ENCODE results near the gene PCDHGA8. TPM values are rescaled to one million over a fixed set of nuclear protein-coding genes. Genes with fewer than 3 reads are reported as not detected.

PCDHGA8 gene
- total RNA-seq, 1 experiment from 2014 or later: not detected

DNA sequence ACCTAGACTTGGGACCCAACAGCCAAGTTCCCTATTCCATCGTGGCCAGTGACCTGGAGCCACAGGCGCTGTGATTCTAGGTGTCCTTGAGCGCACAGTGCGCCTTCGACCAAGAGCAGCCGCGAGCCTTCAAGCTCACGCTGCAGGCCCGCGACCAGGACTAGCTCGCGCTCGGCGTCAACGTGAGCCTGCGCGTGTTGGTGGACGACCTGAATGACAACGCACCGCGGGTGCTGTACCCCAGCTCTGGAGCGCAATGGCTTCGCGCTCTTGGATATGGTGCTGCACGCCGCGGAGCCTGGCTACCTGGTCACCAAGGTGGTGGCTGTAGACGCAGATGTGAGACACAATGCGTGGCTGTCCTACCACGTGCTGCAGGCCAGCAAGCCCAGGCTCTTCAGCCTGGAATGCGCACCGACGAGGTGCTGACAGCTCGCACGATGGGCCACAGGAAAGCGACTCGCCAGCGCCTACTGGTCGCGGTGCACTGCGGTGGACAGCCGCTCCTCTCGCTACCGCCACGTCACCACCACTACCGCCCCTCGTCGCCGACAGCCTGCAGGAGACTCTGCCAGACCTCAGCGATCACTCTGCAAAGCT, 49.2 kb downstream of the PCDHGA8 start:
- RAD21 ChIA-PET (ENCODE audit: low non-redundant PET in 1 of 2, low total read pairs in 2 of 2, uncharacterized antibody in 2 of 2, unreplicated experiment in 2 of 2): no interaction called here
- no peak overlapping the region for H3K4me2 ChIP-seq (ENCODE audit: low read length)
- POLR2A ChIA-PET: no interaction called here
- CTCF ChIA-PET: no interaction called here
- H2AFZ ChIP-seq (ENCODE audit: low read depth, low read length, poor library complexity, severe bottlenecking): no peak overlapping the region
- H3K27ac ChIP-seq (ENCODE audit: low read depth, low read length): no peak overlapping the region
- no peaks in the 10 kb centered on the region for H3K9me3 ChIP-seq (ENCODE audit: control insufficient read depth in 1 of 2, insufficient read depth in 1 of 2, low read depth in 1 of 2, low read length in 2 of 2)
- TF ChIP-seq FOSL1 (IDR thresholded peaks at IDR 0.05; ENCODE audit: low read depth): no peak
- TF ChIP-seq, protein P1, sequence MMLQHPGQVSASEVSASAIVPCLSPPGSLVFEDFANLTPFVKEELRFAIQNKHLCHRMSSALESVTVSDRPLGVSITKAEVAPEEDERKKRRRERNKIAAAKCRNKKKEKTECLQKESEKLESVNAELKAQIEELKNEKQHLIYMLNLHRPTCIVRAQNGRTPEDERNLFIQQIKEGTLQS (IDR thresholded peaks at IDR 0.05): no peak
- no peak for TF ChIP-seq ZNF274 (IDR thresholded peaks at IDR 0.05; ENCODE audit: low read depth, low read length)
- TF ChIP-seq, protein P2, sequence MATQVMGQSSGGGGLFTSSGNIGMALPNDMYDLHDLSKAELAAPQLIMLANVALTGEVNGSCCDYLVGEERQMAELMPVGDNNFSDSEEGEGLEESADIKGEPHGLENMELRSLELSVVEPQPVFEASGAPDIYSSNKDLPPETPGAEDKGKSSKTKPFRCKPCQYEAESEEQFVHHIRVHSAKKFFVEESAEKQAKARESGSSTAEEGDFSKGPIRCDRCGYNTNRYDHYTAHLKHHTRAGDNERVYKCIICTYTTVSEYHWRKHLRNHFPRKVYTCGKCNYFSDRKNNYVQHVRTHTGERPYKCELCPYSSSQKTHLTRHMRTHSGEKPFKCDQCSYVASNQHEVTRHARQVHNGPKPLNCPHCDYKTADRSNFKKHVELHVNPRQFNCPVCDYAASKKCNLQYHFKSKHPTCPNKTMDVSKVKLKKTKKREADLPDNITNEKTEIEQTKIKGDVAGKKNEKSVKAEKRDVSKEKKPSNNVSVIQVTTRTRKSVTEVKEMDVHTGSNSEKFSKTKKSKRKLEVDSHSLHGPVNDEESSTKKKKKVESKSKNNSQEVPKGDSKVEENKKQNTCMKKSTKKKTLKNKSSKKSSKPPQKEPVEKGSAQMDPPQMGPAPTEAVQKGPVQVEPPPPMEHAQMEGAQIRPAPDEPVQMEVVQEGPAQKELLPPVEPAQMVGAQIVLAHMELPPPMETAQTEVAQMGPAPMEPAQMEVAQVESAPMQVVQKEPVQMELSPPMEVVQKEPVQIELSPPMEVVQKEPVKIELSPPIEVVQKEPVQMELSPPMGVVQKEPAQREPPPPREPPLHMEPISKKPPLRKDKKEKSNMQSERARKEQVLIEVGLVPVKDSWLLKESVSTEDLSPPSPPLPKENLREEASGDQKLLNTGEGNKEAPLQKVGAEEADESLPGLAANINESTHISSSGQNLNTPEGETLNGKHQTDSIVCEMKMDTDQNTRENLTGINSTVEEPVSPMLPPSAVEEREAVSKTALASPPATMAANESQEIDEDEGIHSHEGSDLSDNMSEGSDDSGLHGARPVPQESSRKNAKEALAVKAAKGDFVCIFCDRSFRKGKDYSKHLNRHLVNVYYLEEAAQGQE (IDR thresholded peaks at IDR 0.05; ENCODE audit: low read depth): no peak
- TF ChIP-seq SP1 (IDR thresholded peaks at IDR 0.05; ENCODE audit: low read depth): no peak
- TF ChIP-seq CBX3 (IDR thresholded peaks at IDR 0.05; ENCODE audit: low read depth): no peak
- no peak for TF ChIP-seq YY1 (IDR thresholded peaks at IDR 0.05; ENCODE audit: extremely low read depth, insufficient replicate concordance, low read depth, low read length)
- TF ChIP-seq ZFX (IDR thresholded peaks at IDR 0.05): no peak
- no peak for TF ChIP-seq TCF7L2 (IDR thresholded peaks at IDR 0.05; ENCODE audit: borderline replicate concordance, extremely low read depth, insufficient read depth, insufficient read length)
- TF ChIP-seq ELF1 (IDR thresholded peaks at IDR 0.05; ENCODE audit: borderline replicate concordance, low read depth): no peak
- no peak for TF ChIP-seq JUND (IDR thresholded peaks at IDR 0.05)
- TF ChIP-seq CEBPB (IDR thresholded peaks at IDR 0.05; ENCODE audit: low read depth): no peak
- TF ChIP-seq SRF (IDR thresholded peaks at IDR 0.05; ENCODE audit: low read depth): no peak
- no peak for TF ChIP-seq SIN3A (IDR thresholded peaks at IDR 0.05; ENCODE audit: low read depth)
- TF ChIP-seq, protein P3, sequence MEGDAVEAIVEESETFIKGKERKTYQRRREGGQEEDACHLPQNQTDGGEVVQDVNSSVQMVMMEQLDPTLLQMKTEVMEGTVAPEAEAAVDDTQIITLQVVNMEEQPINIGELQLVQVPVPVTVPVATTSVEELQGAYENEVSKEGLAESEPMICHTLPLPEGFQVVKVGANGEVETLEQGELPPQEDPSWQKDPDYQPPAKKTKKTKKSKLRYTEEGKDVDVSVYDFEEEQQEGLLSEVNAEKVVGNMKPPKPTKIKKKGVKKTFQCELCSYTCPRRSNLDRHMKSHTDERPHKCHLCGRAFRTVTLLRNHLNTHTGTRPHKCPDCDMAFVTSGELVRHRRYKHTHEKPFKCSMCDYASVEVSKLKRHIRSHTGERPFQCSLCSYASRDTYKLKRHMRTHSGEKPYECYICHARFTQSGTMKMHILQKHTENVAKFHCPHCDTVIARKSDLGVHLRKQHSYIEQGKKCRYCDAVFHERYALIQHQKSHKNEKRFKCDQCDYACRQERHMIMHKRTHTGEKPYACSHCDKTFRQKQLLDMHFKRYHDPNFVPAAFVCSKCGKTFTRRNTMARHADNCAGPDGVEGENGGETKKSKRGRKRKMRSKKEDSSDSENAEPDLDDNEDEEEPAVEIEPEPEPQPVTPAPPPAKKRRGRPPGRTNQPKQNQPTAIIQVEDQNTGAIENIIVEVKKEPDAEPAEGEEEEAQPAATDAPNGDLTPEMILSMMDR (IDR thresholded peaks at IDR 0.05 in 2 of 3, conservative IDR thresholded peaks at IDR 0.05 in 1 of 3; ENCODE audit: borderline replicate concordance in 1 of 3, insufficient read depth in 1 of 3, low read depth in 2 of 3, low read length in 2 of 3): no peak
- TF ChIP-seq, protein P4, sequence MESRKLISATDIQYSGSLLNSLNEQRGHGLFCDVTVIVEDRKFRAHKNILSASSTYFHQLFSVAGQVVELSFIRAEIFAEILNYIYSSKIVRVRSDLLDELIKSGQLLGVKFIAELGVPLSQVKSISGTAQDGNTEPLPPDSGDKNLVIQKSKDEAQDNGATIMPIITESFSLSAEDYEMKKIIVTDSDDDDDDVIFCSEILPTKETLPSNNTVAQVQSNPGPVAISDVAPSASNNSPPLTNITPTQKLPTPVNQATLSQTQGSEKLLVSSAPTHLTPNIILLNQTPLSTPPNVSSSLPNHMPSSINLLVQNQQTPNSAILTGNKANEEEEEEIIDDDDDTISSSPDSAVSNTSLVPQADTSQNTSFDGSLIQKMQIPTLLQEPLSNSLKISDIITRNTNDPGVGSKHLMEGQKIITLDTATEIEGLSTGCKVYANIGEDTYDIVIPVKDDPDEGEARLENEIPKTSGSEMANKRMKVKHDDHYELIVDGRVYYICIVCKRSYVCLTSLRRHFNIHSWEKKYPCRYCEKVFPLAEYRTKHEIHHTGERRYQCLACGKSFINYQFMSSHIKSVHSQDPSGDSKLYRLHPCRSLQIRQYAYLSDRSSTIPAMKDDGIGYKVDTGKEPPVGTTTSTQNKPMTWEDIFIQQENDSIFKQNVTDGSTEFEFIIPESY (IDR thresholded peaks at IDR 0.05; ENCODE audit: extremely low read depth, insufficient replicate concordance, low read length): no peak
- TF ChIP-seq, protein P5, sequence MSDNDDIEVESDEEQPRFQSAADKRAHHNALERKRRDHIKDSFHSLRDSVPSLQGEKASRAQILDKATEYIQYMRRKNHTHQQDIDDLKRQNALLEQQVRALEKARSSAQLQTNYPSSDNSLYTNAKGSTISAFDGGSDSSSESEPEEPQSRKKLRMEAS (IDR thresholded peaks at IDR 0.05): no peak
- no peak for TF ChIP-seq EGR1 (IDR thresholded peaks at IDR 0.05; ENCODE audit: low read depth)
- TF ChIP-seq EZH2phosphoT487 (IDR thresholded peaks at IDR 0.05; ENCODE audit: borderline replicate concordance): no peak
- no peak overlapping the region for H3K9ac ChIP-seq (ENCODE audit: low read length)
- no peaks in the 10 kb centered on the region for H3K36me3 ChIP-seq (ENCODE audit: control insufficient read depth in 1 of 2, insufficient read depth in 2 of 2, low read length in 2 of 2)
- no peaks in the 10 kb centered on the region; the same call in 1 of the 2 replicates for H3K9me2 ChIP-seq (ENCODE audit: insufficient read depth)
- ATAC-seq (no peak), DNase-seq (ENCODE audit: low read depth, low spot score) (no peak)
- H4K20me1 ChIP-seq (ENCODE audit: insufficient read depth): no peaks in the 10 kb centered on the region
- no TSS peak for BruUV-seq (replicated peaks)
- no peaks in the 10 kb centered on the region for H3K4me1 ChIP-seq (ENCODE audit: control insufficient read depth in 1 of 2, insufficient read depth in 2 of 2, low read length in 2 of 2)
- H3K79me2 ChIP-seq (ENCODE audit: insufficient read depth, low read length): no peaks in the 10 kb centered on the region
- H3K27me3 ChIP-seq (ENCODE audit: insufficient read depth, low read length): no peaks in the 10 kb centered on the region
- intact Hi-C loops (cut with micrococcal nuclease): no loop called here
- no peak overlapping the region for H3K4me3 ChIP-seq (replicated peaks in 1 of 2; ENCODE audit: low read depth in 1 of 2, low read length in 2 of 2)

All from HCT116 (cell line).